Mammary epithelial cell (primary cell): ENCODE data around the gene ST3GAL3.

Experiments
- CTCF ChIP-seq, 2 donors: IDR thresholded peaks in 1 of 2; conservative IDR thresholded peaks in 1 of 2; 2 replicates each; pipeline ENCODE4 v1.5.1; 2011 to 2012; ENCODE audit warnings: inconsistent platforms in 2 of 2, low read length in 2 of 2, mild to moderate bottlenecking in 2 of 2, control low read depth in 1 of 2, low read depth in 1 of 2; ENCODE audit not compliant: insufficient read depth in 1 of 2; ENCODE audit errors: extremely low read depth in 1 of 2
- EZH2 ChIP-seq: IDR thresholded peaks from 2 replicates; pipeline ENCODE4 v1.6.1; 2012; ENCODE audit warnings: low read length, inconsistent platforms, borderline replicate concordance

DNA sequence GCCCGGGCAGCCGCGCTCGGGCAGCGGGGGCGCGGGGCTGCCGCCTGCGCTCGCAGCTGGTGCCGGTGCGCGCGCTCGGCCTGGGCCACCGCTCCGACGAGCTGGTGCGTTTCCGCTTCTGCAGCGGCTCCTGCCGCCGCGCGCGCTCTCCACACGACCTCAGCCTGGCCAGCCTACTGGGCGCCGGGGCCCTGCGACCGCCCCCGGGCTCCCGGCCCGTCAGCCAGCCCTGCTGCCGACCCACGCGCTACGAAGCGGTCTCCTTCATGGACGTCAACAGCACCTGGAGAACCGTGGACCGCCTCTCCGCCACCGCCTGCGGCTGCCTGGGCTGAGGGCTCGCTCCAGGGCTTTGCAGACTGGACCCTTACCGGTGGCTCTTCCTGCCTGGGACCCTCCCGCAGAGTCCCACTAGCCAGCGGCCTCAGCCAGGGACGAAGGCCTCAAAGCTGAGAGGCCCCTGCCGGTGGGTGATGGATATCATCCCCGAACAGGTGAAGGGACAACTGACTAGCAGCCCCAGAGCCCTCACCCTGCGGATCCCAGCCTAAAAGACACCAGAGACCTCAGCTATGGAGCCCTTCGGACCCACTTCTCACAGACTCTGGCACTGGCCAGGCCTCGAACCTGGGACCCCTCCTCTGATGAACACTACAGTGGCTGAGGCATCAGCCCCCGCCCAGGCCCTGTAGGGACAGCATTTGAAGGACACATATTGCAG lies 229.3 kb downstream of the ST3GAL3 start:
- TF ChIP-seq CTCF (conservative IDR thresholded peaks at IDR 0.05 in 1 of 2, IDR thresholded peaks at IDR 0.05 in 1 of 2; ENCODE audit: extremely low read depth in 1 of 2, insufficient read depth in 1 of 2, low read depth in 1 of 2, low read length in 2 of 2) (peak; percentile 22 to 32), EZH2 (no peak)
